DOHH2 (cell line): Measurements from ENCODE around the gene FBXO30.
A peak's percentile ranks its signal among the peaks of the same experiment; 100 is the strongest.

Experiments used
- H3F3A ChIP-seq: fragments of 200-600 bp; sonication (generic), shearing (Covaris generic); 2 replicates; pipeline ENCODE4 v1.6.0; 2016; ENCODE audit warnings: antibody characterized with exemption, mild to moderate bottlenecking; ENCODE audit not compliant: control insufficient read depth, insufficient read depth
- H3K27ac ChIP-seq: fragments of 200-600 bp; sonication (generic); 2 replicates; pipeline ENCODE4 v1.5.1; 2014; ENCODE audit warnings: low read depth, mild to moderate bottlenecking, low read length, moderate library complexity
- H3K27me3 ChIP-seq: fragments of 200-600 bp; sonication (generic); 2 replicates; pipeline ENCODE4 v1.6.1; 2014; ENCODE audit warnings: mild to moderate bottlenecking, low read length, mixed read lengths; ENCODE audit not compliant: control insufficient read depth
- H3K36me3 ChIP-seq: fragments of 200-600 bp; sonication (generic); 2 replicates; pipeline ENCODE4 v1.6.1; 2014; ENCODE audit warnings: mild to moderate bottlenecking, low read length, moderate library complexity, mixed read lengths; ENCODE audit not compliant: control insufficient read depth
- H3K4me1 ChIP-seq: fragments of 200-600 bp; sonication (generic); 2 replicates; pipeline ENCODE4 v1.6.1; 2014; ENCODE audit warnings: mild to moderate bottlenecking, low read length, mixed read lengths; ENCODE audit not compliant: control insufficient read depth
- H3K4me2 ChIP-seq: fragments of 200-600 bp; sonication (generic); 2 replicates; pipeline ENCODE4 v1.6.0; 2014; ENCODE audit warnings: mild to moderate bottlenecking, low read length, moderate library complexity
- H3K4me3 ChIP-seq: fragments of 200-600 bp; sonication (generic); 2 replicates; pipeline ENCODE4 v1.5.1; 2014; ENCODE audit warnings: mild to moderate bottlenecking, low read length, mixed read lengths
- H3K79me2 ChIP-seq: fragments of 200-600 bp; sonication (generic); 2 replicates; pipeline ENCODE4 v1.6.1; 2014; ENCODE audit warnings: mild to moderate bottlenecking, low read length, mixed read lengths; ENCODE audit not compliant: control insufficient read depth
- H3K9me2 ChIP-seq: fragments of 200-600 bp; sonication (generic); replicated peaks from 2 replicates; pipeline ENCODE4 v1.6.1; 2014; ENCODE audit warnings: mild to moderate bottlenecking, low read length, mixed read lengths; ENCODE audit not compliant: control insufficient read depth
- H3K9me3 ChIP-seq: fragments of 200-600 bp; sonication (generic); 2 replicates; pipeline ENCODE4 v1.6.1; 2014; ENCODE audit warnings: antibody characterized with exemption, low read length, mixed read lengths; ENCODE audit not compliant: control insufficient read depth, insufficient read depth
- H4K20me1 ChIP-seq: fragments of 200-600 bp; sonication (generic); 2 replicates; pipeline ENCODE4 v1.6.0; 2014; ENCODE audit warnings: low read depth, mild to moderate bottlenecking, antibody characterized with exemption, low read length, moderate library complexity; ENCODE audit not compliant: control insufficient read depth, insufficient read depth
- EZH2phosphoT487 ChIP-seq: fragments of 200-600 bp; sonication (generic); IDR thresholded peaks from 2 replicates; pipeline ENCODE4 v1.6.1; 2017; ENCODE audit warnings: borderline replicate concordance, mild to moderate bottlenecking, antibody characterized with exemption, low read length, moderate library complexity, mixed read lengths
- TF ChIP-seq, protein P1 (sequence below): fragments of 200-600 bp; sonication (generic); IDR thresholded peaks from one replicate; pipeline ENCODE4 v1.5.1; 2014; ENCODE audit warnings: antibody characterized with exemption, mild to moderate bottlenecking, low read depth, low read length; ENCODE audit not compliant: poor library complexity, severe bottlenecking

The FBXO30 gene

DNA sequence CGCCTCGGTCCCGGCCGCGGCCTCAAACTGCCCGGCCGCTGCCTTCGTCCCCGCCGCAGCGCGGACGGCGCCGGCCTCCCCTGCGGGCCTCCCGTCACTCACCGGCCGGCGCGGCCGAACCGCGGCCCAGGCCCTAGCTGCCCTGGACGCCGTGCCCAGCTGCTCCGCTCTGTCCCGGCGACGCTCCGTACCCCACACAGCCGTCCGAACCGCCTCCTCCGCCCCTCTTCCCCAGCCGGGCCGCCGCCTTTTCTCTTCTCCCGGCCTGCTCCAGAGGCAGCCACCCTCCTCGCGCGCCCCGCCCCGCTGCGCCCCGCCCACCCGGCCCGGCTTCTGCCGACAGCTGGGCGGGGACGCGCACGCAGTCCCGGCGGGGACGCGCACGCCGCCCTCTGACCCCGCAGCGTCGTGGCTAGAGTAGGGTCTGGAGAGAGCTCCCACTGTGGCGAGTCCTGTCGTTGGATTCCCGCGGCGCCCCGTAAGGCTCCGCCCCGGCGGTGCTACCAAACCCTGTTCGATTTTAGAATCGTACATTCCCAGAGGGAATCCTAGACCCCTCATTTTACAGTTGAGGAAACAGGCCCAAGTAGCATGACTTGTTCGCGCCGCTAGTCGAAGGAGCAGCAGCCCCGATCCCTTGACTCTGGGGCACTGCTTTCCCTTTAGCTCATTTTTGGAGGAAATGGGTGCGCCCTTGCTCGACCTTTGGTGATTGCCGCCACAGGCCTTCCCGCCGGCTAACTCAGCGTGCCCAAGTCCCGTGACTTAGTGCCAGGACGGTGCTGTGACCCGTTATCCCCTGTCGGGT, at the start of gene FBXO30:
TSS of gene FBXO30 (minus strand) at position 295 of the 808 bp plus-strand sequence. CDS start 8,390 bp downstream, outside the sequence.
- H3K9me2 ChIP-seq = no peaks in the 10 kb centered on the region
- peak within 1 kb of the TSS; percentile 96 for H3K4me3 ChIP-seq
- H3K27ac ChIP-seq = peak within 1 kb of the TSS; percentile 69
- peak within 1 kb of the TSS; percentile 76 for H3K4me2 ChIP-seq
- no peaks in the 10 kb centered on the region for H3K9me3 ChIP-seq
- peaks cover 44% of the 10 kb centered on the region for H3K4me1 ChIP-seq
- no peak for TF ChIP-seq EZH2phosphoT487
- TF ChIP-seq, protein P1, sequence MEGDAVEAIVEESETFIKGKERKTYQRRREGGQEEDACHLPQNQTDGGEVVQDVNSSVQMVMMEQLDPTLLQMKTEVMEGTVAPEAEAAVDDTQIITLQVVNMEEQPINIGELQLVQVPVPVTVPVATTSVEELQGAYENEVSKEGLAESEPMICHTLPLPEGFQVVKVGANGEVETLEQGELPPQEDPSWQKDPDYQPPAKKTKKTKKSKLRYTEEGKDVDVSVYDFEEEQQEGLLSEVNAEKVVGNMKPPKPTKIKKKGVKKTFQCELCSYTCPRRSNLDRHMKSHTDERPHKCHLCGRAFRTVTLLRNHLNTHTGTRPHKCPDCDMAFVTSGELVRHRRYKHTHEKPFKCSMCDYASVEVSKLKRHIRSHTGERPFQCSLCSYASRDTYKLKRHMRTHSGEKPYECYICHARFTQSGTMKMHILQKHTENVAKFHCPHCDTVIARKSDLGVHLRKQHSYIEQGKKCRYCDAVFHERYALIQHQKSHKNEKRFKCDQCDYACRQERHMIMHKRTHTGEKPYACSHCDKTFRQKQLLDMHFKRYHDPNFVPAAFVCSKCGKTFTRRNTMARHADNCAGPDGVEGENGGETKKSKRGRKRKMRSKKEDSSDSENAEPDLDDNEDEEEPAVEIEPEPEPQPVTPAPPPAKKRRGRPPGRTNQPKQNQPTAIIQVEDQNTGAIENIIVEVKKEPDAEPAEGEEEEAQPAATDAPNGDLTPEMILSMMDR = no peak
- H3K36me3 ChIP-seq = peaks cover 17% of the 10 kb centered on the region
- no peaks in the 10 kb centered on the region for H3K27me3 ChIP-seq
- H4K20me1 ChIP-seq = no peaks in the 10 kb centered on the region
- no peaks in the 10 kb centered on the region for H3F3A ChIP-seq
- peaks cover 65% of the 10 kb centered on the region for H3K79me2 ChIP-seq

GRCh38 chr6:145863988-145864616, 49.5 kb upstream of the FBXO30 start:
- Histone ChIP-seq H3K79me2 (no peaks in the 10 kb centered on the region), H3K27ac (peak overlapping the region; percentile 97), H4K20me1 (no peaks in the 10 kb centered on the region), H3F3A (peaks cover 62% of the 10 kb centered on the region), H3K27me3 (no peaks in the 10 kb centered on the region), H3K4me1 (peaks cover 75% of the 10 kb centered on the region), H3K4me3 (peak overlapping the region; percentile 70), H3K4me2 (peak overlapping the region; percentile 93), H3K36me3 (peaks cover 25% of the 10 kb centered on the region), H3K9me2 (no peaks in the 10 kb centered on the region), H3K9me3 (peaks cover 14% of the 10 kb centered on the region)
- TF ChIP-seq EZH2phosphoT487 = no peak
- TF ChIP-seq, protein P1 = no peak

GRCh38 chr6:145863366-145863765, 48.8 kb upstream of the FBXO30 start:
- Histone ChIP-seq H3K27me3 (no peaks in the 10 kb centered on the region), H3F3A (peaks cover 56% of the 10 kb centered on the region), H3K4me2 (peak overlapping the region; percentile 93), H3K4me3 (peak overlapping the region; percentile 70), H3K36me3 (peaks cover 23% of the 10 kb centered on the region), H4K20me1 (no peaks in the 10 kb centered on the region), H3K9me3 (peaks cover 14% of the 10 kb centered on the region), H3K27ac (peak overlapping the region; percentile 97), H3K4me1 (peaks cover 67% of the 10 kb centered on the region), H3K79me2 (no peaks in the 10 kb centered on the region), H3K9me2 (no peaks in the 10 kb centered on the region)
- no peak for TF ChIP-seq EZH2phosphoT487
- TF ChIP-seq, protein P1 = no peak
